Measurements from ENCODE around the gene ERAP2.

The ERAP2 gene

GRCh38 chr5:96933764-96934707, 57.7 kb downstream of the ERAP2 start:
- DNase-seq (ENCODE audit: low read depth), result no peak

- peak; percentile 81 for DNase-seq (ENCODE audit: low read depth)
Observed at GRCh38 chr5:96934708-96935558, 58.6 kb downstream of the ERAP2 start.

GRCh38 chr5:96935559-96936430, 59.5 kb downstream of the ERAP2 start, which contains the start of gene LNPEP:
Gene LNPEP, plus strand, starts transcription at chr5:96936080. Its CDS starts 76 bp downstream, at chr5:96936156.
- peak; percentile 78 for DNase-seq (ENCODE audit: low read depth)

DNA sequence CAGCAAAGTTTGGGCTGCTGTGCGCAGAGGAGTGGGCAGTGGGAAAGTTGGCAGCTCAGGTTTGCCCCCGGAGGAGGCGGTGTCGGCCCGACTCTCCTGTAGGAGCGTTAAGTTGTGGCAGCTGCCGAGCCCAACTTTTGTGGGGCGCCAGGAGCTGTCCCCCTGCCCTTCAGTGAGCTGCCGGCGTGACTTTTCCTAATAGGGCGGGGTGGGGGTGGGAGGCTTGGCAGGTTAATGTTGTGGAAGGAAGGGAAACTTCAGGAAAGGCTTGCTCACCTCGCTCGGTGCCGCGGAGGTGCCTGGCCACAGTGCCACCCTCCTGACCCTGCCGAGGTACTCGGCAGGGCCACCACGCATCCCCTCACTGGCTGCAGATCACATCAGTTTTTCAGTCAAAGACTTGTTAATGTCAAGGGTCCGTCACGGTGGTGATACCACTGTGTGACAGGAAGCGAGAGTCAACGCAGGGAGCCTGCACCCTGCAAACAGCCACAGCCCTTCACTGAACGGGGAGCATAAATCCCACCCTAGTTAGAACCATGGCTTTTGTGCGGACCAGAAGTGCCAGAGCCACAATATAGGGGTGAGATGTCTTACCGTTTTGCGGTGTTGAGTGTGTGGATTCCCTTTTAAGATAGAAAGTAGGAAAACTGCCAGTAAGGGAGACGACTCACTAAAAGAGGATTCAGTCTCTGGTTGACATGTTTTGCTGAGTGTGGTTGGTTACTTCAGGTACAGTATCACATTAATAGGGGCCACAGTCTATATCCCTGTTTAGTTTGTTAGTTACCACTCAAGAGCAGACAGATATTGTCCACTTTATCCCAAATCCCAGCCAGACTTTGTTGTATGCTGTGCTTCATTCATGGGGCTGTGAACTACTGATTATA, 60.4 kb downstream of the ERAP2 start:
- peak; percentile 27 for DNase-seq (ENCODE audit: low read depth)

DNA sequence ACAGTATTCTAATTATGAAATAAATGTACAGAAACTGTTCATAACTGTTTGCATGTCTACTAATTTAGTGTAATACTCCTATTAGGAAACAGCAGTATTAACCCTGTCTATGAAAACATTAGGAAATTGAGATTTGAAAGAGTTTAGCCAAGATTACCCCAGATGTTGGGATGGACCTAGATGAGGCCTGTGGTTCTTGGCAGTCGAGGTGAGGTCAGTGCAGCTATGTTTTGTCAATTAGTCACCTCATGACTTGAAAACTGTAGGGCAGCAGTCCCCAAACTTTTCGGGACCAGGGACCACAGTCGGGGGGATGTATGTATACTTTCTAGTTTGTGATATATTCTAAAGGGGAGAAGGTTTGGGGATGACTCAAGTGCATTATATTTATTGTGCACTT, 64.3 kb downstream of the ERAP2 start:
- no peak for DNase-seq (ENCODE audit: low read depth)

DNA sequence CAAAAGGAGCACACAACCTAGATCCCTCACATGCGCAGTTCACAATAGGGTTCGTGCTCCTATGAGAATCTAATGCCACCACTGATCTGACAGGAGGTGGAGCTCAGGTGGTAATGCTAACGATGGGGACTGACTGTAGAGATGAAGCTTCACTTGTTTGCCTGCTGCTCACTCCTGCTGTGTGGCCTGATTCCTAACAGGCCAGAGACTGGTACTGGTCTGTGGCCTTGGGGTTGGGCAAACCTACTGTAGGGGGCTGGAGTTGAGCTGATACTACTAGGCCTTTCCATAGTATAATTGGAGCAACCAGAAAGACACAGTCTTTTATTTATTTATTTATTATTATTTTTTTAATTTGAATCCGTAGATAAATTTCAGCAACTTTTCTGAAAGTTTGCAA, 64.8 kb downstream of the ERAP2 start:
- DNase-seq (ENCODE audit: low read depth), result no peak

GRCh38 chr5:96942078-96942477, 65.8 kb downstream of the ERAP2 start:
- no peak for DNase-seq (ENCODE audit: low read depth)

GRCh38 chr5:96942911-96943310, 66.6 kb downstream of the ERAP2 start:
- DNase-seq (ENCODE audit: low read depth), result no peak

DNA sequence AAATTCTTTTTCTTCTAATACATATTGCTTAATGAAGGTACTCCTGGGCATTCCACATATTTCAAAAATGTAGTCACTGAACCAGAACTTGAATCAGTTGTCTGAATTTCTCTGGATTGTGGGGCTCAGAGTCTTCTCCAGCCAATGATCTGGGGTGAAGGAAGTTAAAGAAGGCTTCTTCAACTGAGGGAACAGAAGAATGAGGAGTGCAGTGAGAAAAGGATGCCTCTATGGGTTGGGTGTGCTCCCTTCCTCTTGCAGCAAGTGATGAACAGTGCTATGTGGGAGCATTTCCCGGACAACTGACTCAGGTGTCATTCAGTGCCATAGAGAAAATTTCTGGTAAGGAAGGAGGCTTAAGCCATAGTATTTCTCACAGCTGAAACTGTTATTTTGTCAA, 67.5 kb downstream of the ERAP2 start:
- DNase-seq (ENCODE audit: low read depth), result no peak

DNA sequence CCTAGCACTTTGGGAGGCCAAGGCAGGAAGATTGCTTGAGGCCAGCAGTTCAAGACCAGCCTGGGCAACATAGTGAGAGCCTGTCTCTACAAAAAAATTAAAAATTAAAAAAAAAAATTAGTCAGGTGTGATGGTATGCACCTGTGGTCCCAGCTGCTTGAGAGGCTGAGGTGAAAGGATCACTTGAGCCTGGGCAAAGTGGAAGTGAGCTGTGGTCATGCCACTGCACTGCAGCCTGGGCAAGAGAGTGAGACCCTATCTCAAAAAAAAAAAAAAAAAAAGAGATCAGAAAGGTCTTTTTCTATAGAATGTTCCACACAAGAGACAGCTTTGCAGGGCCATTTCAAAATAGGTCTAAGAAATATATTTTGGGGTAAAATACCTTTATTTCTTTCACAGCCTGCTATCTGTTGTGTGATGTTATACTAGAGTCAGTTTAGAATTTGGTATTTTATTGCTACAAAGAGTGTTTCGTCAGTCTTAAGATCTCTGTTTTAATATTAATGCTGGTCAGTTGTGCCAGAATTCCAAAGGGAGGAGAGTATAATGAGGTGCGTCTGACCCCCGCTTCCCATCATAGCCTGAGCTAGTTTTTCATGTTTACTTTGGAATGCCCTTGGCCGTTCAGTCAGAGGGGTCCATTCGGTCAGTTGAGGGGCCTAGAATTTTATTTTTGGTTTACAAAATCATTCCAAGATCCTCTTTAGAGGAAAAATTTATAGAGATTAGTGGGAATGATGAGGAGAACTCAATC, 69.0 kb downstream of the ERAP2 start:
- DNase-seq (ENCODE audit: low read depth), result no peak

DNA sequence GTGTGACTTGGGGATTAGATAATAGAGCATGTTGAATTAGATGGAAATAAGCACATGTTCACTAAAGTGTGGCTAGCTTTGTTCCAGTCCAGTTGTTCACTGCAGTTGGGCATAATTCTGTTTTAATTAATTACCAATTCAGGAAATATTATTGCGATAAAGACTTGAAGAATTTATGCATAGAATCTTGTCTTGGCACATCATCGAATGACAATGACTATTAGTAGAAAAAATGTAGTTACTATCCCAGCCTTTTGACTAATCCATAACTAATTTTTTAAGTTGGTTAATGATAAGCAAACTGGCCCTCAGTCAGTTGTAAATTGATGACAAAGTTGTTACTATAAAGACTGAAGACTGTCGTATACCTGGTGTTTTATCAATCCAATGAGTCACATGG, 70.1 kb downstream of the ERAP2 start:
- DNase-seq (ENCODE audit: low read depth), result no peak

DNA sequence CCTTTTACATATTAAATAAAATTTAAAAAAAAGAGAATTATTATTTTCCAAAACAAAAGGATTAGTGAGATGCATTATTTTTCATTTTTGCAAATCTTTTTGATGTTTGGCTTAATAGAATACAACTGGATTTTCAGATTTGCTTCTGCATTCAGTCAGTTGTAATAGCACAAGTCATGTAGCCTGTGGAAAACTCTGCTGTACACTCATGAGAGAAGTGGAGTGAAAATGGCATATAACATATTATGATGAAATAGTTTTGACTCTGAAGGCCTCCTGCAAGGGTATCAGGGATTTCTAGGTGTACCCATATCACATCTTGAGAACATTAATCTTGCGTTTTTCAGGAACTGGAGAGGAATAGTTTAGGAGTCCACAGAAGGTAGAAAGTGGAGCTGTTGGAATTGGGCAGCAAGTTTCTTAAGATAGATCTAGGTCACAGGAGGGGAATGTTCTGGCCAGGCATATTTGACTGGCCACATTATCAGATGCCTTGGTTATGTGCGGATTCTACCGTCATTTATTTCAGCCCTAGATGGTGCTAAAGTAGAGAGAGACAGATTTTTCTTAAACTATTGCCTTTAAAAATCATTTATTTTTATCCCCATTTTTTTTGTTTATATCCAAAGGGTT, 75.9 kb downstream of the ERAP2 start:
- no peak for DNase-seq (ENCODE audit: low read depth)

GRCh38 chr5:96952974-96953730, 76.9 kb downstream of the ERAP2 start:
- no peak for DNase-seq (ENCODE audit: low read depth)

DNA sequence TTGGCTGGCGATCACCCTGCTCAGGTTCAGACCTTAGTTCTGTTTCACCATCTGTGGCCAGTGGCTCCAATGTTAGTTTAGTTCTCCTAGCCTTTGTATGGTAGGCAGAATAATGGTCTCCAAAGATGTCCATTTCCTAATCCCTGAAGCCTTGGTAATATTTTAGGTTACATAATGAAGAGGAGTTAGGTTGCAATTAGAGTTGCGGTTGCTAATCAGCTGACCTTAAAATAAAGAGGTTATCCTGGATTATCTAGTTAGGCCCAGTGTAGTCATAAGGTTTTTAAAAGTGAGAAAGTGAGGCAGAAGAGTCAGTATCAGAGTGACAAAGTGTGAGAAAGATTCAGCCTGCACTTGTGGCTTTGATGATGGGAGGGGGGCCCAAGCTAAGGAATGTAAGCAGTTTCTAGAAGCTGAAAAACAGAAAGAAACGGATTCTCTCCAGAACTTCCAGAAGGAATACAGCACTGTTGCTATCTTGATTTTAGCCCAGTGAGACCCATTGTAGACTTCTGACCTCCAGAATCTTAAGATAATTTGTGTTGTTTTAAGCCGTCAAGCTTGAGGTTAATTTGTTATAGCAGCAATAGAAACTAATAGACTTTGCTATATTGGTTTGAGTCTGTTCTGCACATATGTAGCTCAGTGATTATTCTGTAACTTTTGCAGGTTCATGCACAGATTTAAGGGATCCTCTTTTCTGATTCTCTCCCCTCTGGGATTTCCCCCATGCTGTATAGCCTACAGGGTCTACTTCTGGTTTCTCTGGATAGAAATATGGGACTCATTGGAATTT, 81.2 kb downstream of the ERAP2 start:
- DNase-seq (ENCODE audit: low read depth), result no peak

- no peak for DNase-seq (ENCODE audit: low read depth)
Observed at GRCh38 chr5:96958977-96959376, 82.7 kb downstream of the ERAP2 start.

DNA sequence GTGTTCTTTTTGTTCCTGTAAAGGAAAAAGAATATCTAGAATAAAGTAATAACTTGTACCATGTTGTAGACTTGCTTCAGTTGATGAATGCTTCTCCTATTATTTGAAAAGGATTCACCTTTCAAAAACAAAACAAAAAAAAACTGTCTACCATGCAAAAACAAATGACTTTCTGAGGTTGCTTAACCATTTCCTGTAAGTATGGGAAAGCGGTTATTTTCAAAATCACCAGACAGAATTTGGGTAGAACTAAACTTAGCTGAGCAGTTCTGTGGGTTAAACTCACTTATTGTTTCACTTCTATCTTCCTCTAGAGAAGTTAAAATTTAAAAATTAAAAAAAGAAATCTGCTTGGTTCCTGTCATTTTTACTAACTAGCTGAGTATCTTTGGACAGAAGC, 84.8 kb downstream of the ERAP2 start:
- DNase-seq (ENCODE audit: low read depth), result no peak

- no peak for DNase-seq (ENCODE audit: low read depth)
Observed at GRCh38 chr5:96962540-96962991, 86.3 kb downstream of the ERAP2 start.

GRCh38 chr5:96963267-96963666, 87.0 kb downstream of the ERAP2 start:
- no peak for DNase-seq (ENCODE audit: low read depth)

Data from stimulated activated CD8-positive, alpha-beta memory T cell treated with anti-CD3 and anti-CD28 coated beads, Interleukin-15, amount 100 ng/mL, for 24 hours (primary cell).